ENCODE data around the gene WNT3A. TPM values are rescaled to one million over a fixed set of nuclear protein-coding genes. Genes with fewer than 3 reads are reported as not detected.
"Not testable (repeated sequence)": the region's sequence is repeated elsewhere in the genome, so short reads cannot be mapped to it uniquely, and the experiment has no call there.

Gene WNT3A
- total RNA-seq, 1 experiment from 2014 or later: 0.24 TPM

- no peaks in the 10 kb centered on the region for H4K20me1 ChIP-seq (ENCODE audit: insufficient read depth)
- BruUV-seq (replicated peaks): no TSS peak
- no peak overlapping the region for H3K27ac ChIP-seq
- no peak overlapping the region for H2AFZ ChIP-seq
- intact Hi-C loops (cut with micrococcal nuclease; ENCODE audit: unreplicated experiment): no loop called here
- H3K4me1 ChIP-seq (replicated peaks; ENCODE audit: insufficient read depth): no peaks in the 10 kb centered on the region
- H3K9me2 ChIP-seq (ENCODE audit: insufficient read depth): no peaks in the 10 kb centered on the region
- no peaks in the 10 kb centered on the region for H3K79me2 ChIP-seq (ENCODE audit: low read depth)
- no peak overlapping the region for H3K4me2 ChIP-seq
- no peaks in the 10 kb centered on the region for H3K36me3 ChIP-seq (ENCODE audit: low read depth)
- POLR2A ChIA-PET (ENCODE audit: unreplicated experiment): interaction anchor here (0.7 kb wide), 3 partner anchors 8 to 431 kb away, joined by 3 to 14 read pairs (median 3); no protein-coding TSS in a partner anchor
- CTCF ChIA-PET: interaction anchor here (0.8 kb wide), 1 partner anchor 8 kb away, joined by 3 read pairs; no protein-coding TSS in a partner anchor
- no peaks in the 10 kb centered on the region for H3F3A ChIP-seq (ENCODE audit: insufficient read depth, low read depth)
- peaks cover 11% of the 10 kb centered on the region; the same call in 1 of the 2 replicates for H3K27me3 ChIP-seq (ENCODE audit: insufficient read depth, low read depth)
- H3K4me3 ChIP-seq: no peak overlapping the region
- no peaks in the 10 kb centered on the region for H3K9me3 ChIP-seq (ENCODE audit: insufficient read depth, low read depth)
- DNase-seq: no peak
- TF ChIP-seq EZH2 (IDR thresholded peaks at IDR 0.05; ENCODE audit: low read depth): no peak
- TF ChIP-seq, protein P1, sequence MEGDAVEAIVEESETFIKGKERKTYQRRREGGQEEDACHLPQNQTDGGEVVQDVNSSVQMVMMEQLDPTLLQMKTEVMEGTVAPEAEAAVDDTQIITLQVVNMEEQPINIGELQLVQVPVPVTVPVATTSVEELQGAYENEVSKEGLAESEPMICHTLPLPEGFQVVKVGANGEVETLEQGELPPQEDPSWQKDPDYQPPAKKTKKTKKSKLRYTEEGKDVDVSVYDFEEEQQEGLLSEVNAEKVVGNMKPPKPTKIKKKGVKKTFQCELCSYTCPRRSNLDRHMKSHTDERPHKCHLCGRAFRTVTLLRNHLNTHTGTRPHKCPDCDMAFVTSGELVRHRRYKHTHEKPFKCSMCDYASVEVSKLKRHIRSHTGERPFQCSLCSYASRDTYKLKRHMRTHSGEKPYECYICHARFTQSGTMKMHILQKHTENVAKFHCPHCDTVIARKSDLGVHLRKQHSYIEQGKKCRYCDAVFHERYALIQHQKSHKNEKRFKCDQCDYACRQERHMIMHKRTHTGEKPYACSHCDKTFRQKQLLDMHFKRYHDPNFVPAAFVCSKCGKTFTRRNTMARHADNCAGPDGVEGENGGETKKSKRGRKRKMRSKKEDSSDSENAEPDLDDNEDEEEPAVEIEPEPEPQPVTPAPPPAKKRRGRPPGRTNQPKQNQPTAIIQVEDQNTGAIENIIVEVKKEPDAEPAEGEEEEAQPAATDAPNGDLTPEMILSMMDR (conservative IDR thresholded peaks at IDR 0.05): no peak
Observed at GRCh38 chr1:227961651-227962466, 44.9 kb upstream of the WNT3A start.

DNA sequence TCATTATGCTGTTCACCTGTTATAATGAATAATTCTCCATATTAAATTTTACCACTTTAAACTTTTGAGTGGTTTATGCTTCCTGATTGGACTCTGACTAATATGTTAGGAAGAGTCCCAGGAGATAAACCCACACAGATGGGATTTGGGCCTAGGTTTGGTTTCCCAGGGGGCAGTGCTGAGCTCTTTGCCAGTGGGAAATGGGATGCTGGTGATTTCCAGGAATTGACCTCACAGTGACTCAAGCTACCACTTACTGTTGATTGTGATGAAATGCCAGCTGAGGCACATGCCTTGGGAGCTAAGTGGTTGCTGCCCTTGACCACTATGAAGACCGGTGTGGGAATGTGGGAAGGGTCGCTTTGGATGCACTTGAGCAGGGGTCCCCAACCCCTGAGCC, 40.1 kb upstream of the WNT3A start:
- H3F3A ChIP-seq (ENCODE audit: insufficient read depth, low read depth); H3K27me3 ChIP-seq (ENCODE audit: insufficient read depth, low read depth); H3K4me3 ChIP-seq; BruUV-seq (replicated peaks); CTCF ChIA-PET; H3K4me1 ChIP-seq (replicated peaks; ENCODE audit: insufficient read depth); H3K36me3 ChIP-seq (ENCODE audit: low read depth); H3K79me2 ChIP-seq (ENCODE audit: low read depth); H3K9me3 ChIP-seq (ENCODE audit: insufficient read depth, low read depth); intact Hi-C loops (cut with micrococcal nuclease; ENCODE audit: unreplicated experiment); H3K9me2 ChIP-seq (ENCODE audit: insufficient read depth); POLR2A ChIA-PET (ENCODE audit: unreplicated experiment); H4K20me1 ChIP-seq (ENCODE audit: insufficient read depth); H3K4me2 ChIP-seq; H3K27ac ChIP-seq; H2AFZ ChIP-seq; DNase-seq: not testable (repeated sequence)

DNA sequence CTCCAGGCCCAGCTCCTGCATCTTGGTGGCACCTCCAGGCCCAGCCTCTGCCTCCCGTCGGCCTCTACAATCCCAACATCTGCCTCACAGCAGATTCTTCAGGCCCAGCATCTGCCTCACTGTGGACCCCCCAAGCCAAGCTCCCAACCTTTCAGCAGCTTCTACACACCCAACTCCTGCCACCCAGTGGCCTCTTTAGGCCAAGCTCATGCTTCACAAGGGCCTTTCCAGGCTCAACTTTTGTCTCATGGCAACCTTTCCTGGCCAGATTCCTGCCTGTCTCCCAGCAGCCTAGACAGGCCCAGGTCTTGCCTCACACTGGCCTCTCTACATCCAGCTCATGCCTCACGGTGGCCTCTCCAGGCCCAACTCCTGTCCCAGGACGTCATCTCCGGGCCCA, 39.0 kb upstream of the WNT3A start:
- H4K20me1 ChIP-seq (ENCODE audit: insufficient read depth); H3K27ac ChIP-seq; H3K79me2 ChIP-seq (ENCODE audit: low read depth); DNase-seq; H3F3A ChIP-seq (ENCODE audit: insufficient read depth, low read depth); H3K4me1 ChIP-seq (replicated peaks; ENCODE audit: insufficient read depth); CTCF ChIA-PET; POLR2A ChIA-PET (ENCODE audit: unreplicated experiment); H3K4me2 ChIP-seq; H2AFZ ChIP-seq; H3K9me3 ChIP-seq (ENCODE audit: insufficient read depth, low read depth); H3K27me3 ChIP-seq (ENCODE audit: insufficient read depth, low read depth); H3K9me2 ChIP-seq (ENCODE audit: insufficient read depth); intact Hi-C loops (cut with micrococcal nuclease; ENCODE audit: unreplicated experiment); H3K4me3 ChIP-seq; BruUV-seq (replicated peaks); H3K36me3 ChIP-seq (ENCODE audit: low read depth): not testable (repeated sequence)

GRCh38 chr1:227970076-227970995, 36.5 kb upstream of the WNT3A start:
- H3K27me3 ChIP-seq (ENCODE audit: insufficient read depth, low read depth); H3K27ac ChIP-seq; DNase-seq; H3K9me2 ChIP-seq (ENCODE audit: insufficient read depth); intact Hi-C loops (cut with micrococcal nuclease; ENCODE audit: unreplicated experiment); H3K9me3 ChIP-seq (ENCODE audit: insufficient read depth, low read depth); H3K4me2 ChIP-seq; BruUV-seq (replicated peaks); POLR2A ChIA-PET (ENCODE audit: unreplicated experiment); H4K20me1 ChIP-seq (ENCODE audit: insufficient read depth); H3K4me1 ChIP-seq (replicated peaks; ENCODE audit: insufficient read depth); H2AFZ ChIP-seq; H3K36me3 ChIP-seq (ENCODE audit: low read depth); H3K4me3 ChIP-seq; H3K79me2 ChIP-seq (ENCODE audit: low read depth); H3F3A ChIP-seq (ENCODE audit: insufficient read depth, low read depth): not testable (repeated sequence)
- CTCF ChIA-PET: interaction anchor here (0.7 kb wide), 1 partner anchor 509 kb away, joined by 3 read pairs; no protein-coding TSS in a partner anchor

DNA sequence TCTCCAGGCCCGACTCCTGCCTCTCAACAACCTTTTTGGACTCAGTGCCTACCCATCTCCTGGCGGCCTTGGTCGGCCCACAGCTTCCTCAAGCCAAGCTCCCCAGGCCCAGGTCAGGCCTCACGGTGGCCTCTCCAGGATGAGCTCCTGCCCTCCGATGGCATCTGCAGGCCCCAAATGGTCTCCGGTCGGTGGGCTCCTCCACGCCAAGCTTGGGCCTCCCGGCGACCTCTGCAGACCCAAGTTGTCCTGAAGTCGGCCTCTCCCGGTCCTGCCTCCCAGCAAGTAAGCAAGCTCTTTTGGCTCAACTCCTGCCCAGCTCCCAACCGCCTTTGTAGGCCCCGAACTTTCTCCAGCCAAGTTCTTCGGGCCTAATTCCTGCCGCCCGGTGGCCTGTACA, 35.6 kb upstream of the WNT3A start:
- intact Hi-C loops (cut with micrococcal nuclease; ENCODE audit: unreplicated experiment); POLR2A ChIA-PET (ENCODE audit: unreplicated experiment); H3F3A ChIP-seq (ENCODE audit: insufficient read depth, low read depth); H3K4me3 ChIP-seq; DNase-seq; H3K9me2 ChIP-seq (ENCODE audit: insufficient read depth); BruUV-seq (replicated peaks); H4K20me1 ChIP-seq (ENCODE audit: insufficient read depth); CTCF ChIA-PET; H3K4me2 ChIP-seq; H3K79me2 ChIP-seq (ENCODE audit: low read depth); H3K36me3 ChIP-seq (ENCODE audit: low read depth); H3K27me3 ChIP-seq (ENCODE audit: insufficient read depth, low read depth); H3K4me1 ChIP-seq (replicated peaks; ENCODE audit: insufficient read depth); H3K27ac ChIP-seq; H3K9me3 ChIP-seq (ENCODE audit: insufficient read depth, low read depth); H2AFZ ChIP-seq: not testable (repeated sequence)

- BruUV-seq (replicated peaks); POLR2A ChIA-PET (ENCODE audit: unreplicated experiment); DNase-seq: not testable (repeated sequence)
Observed at GRCh38 chr1:227971643-227972282, 35.0 kb upstream of the WNT3A start.

More at GRCh38 chr1:227971643-227972282, 35.0 kb upstream of the WNT3A start:
- H3K27me3 ChIP-seq (ENCODE audit: insufficient read depth, low read depth); H3K4me2 ChIP-seq; intact Hi-C loops (cut with micrococcal nuclease; ENCODE audit: unreplicated experiment); CTCF ChIA-PET; H3K9me2 ChIP-seq (ENCODE audit: insufficient read depth); H3F3A ChIP-seq (ENCODE audit: insufficient read depth, low read depth); H3K27ac ChIP-seq; H3K79me2 ChIP-seq (ENCODE audit: low read depth); H3K9me3 ChIP-seq (ENCODE audit: insufficient read depth, low read depth); H3K36me3 ChIP-seq (ENCODE audit: low read depth); H2AFZ ChIP-seq; H3K4me3 ChIP-seq; H4K20me1 ChIP-seq (ENCODE audit: insufficient read depth); H3K4me1 ChIP-seq (replicated peaks; ENCODE audit: insufficient read depth): not testable (repeated sequence)
